ENCODE results near the gene EIF4G2. TPM values are rescaled to one million over a fixed set of nuclear protein-coding genes. Genes with fewer than 3 reads are reported as not detected.

Gene EIF4G2
- total RNA-seq, 6 experiments from 2014 or later = 229 to 373 (median 302) TPM

- no peak overlapping the region for H3K4me3 ChIP-seq
- peaks cover 10 to 59% (median 30%) of the 10 kb centered on the region in 4 donors for H3K36me3 ChIP-seq
- no peaks in the 10 kb centered on the region for H3K9me3 ChIP-seq
- intact Hi-C loops (cut with DNase I) = no loop called here
- DNase-seq (peak in 2 of 3 donors; percentile 59 to 65), ATAC-seq (peak; percentile 88 to 94 (median 90))
- H3K27ac ChIP-seq = peak overlapping the region; percentile 5 to 48 (median 25)
- H3K27me3 ChIP-seq = no peaks in the 10 kb centered on the region
- peaks cover 0 to 14% (median 5%) of the 10 kb centered on the region in 4 donors for H3K4me1 ChIP-seq
- no peak for TF ChIP-seq POLR2A (IDR thresholded peaks at IDR 0.05)
- TF ChIP-seq CTCF (IDR thresholded peaks at IDR 0.05) = peak; percentile 48 to 80 (median 78)
- 22% methylated on average over 2 of the region's 2 CpGs for WGBS (ENCODE audit: insufficient coverage, low coverage, low lambda C conversion rate, missing lambda C conversion rate)
Observed at GRCh38 chr11:10770626-10771254, 38.0 kb downstream of the EIF4G2 start.

- Histone ChIP-seq H3K27ac (no peak overlapping the region), H3K4me1 (peaks cover 0 to 3% (median 0%) of the 10 kb centered on the region in 4 donors), H3K36me3 (peaks cover 13 to 68% (median 30%) of the 10 kb centered on the region in 4 donors), H3K9me3 (no peaks in the 10 kb centered on the region), H3K27me3 (no peaks in the 10 kb centered on the region), H3K4me3 (no peak overlapping the region)
- no peak for TF ChIP-seq POLR2A (IDR thresholded peaks at IDR 0.05)
- TF ChIP-seq CTCF (IDR thresholded peaks at IDR 0.05) = no peak
- intact Hi-C loops (cut with DNase I) = no loop called here
- 90% methylated on average over 12 of the region's 12 CpGs for WGBS (ENCODE audit: insufficient coverage, low coverage, low lambda C conversion rate, missing lambda C conversion rate)
- DNase-seq (no peak), ATAC-seq (no peak)
Observed at GRCh38 chr11:10764412-10764811, 44.3 kb downstream of the EIF4G2 start.

GRCh38 chr11:10763766-10764165 lies 45.0 kb downstream of the EIF4G2 start:
- no peak for DNase-seq
- Histone ChIP-seq H3K27me3 (no peaks in the 10 kb centered on the region), H3K4me1 (peaks cover 0 to 3% (median 0%) of the 10 kb centered on the region in 4 donors), H3K9me3 (no peaks in the 10 kb centered on the region), H3K36me3 (peaks cover 13 to 70% (median 30%) of the 10 kb centered on the region in 4 donors), H3K4me3 (no peak overlapping the region), H3K27ac (no peak overlapping the region)
- intact Hi-C loops (cut with DNase I) = no loop called here
- TF ChIP-seq POLR2A (IDR thresholded peaks at IDR 0.05) = no peak
- TF ChIP-seq CTCF (IDR thresholded peaks at IDR 0.05) = no peak
- ATAC-seq = no peak
- WGBS (ENCODE audit: insufficient coverage, low coverage, low lambda C conversion rate, missing lambda C conversion rate) = 76% methylated on average over 4 of the region's 4 CpGs

- peaks cover 13 to 78% (median 32%) of the 10 kb centered on the region in 4 donors for H3K36me3 ChIP-seq
- intact Hi-C loops (cut with DNase I) = no loop called here
- WGBS (ENCODE audit: insufficient coverage, low coverage, low lambda C conversion rate, missing lambda C conversion rate) = 98% methylated on average over 4 of the region's 4 CpGs
Observed at GRCh38 chr11:10762913-10763421, 45.8 kb downstream of the EIF4G2 start.

More at GRCh38 chr11:10762913-10763421, 45.8 kb downstream of the EIF4G2 start:
- Histone ChIP-seq H3K4me3 (no peak overlapping the region), H3K27ac (no peak overlapping the region), H3K4me1 (peaks cover 0 to 3% (median 0%) of the 10 kb centered on the region in 4 donors), H3K9me3 (no peaks in the 10 kb centered on the region), H3K27me3 (no peaks in the 10 kb centered on the region)
- DNase-seq (no peak), ATAC-seq (no peak)
- no peak for TF ChIP-seq CTCF (IDR thresholded peaks at IDR 0.05)
- TF ChIP-seq POLR2A (IDR thresholded peaks at IDR 0.05) = no peak

Measured in right lobe of liver (tissue), 6 donors.